ENCODE data around the gene FAM241B.

DNA sequence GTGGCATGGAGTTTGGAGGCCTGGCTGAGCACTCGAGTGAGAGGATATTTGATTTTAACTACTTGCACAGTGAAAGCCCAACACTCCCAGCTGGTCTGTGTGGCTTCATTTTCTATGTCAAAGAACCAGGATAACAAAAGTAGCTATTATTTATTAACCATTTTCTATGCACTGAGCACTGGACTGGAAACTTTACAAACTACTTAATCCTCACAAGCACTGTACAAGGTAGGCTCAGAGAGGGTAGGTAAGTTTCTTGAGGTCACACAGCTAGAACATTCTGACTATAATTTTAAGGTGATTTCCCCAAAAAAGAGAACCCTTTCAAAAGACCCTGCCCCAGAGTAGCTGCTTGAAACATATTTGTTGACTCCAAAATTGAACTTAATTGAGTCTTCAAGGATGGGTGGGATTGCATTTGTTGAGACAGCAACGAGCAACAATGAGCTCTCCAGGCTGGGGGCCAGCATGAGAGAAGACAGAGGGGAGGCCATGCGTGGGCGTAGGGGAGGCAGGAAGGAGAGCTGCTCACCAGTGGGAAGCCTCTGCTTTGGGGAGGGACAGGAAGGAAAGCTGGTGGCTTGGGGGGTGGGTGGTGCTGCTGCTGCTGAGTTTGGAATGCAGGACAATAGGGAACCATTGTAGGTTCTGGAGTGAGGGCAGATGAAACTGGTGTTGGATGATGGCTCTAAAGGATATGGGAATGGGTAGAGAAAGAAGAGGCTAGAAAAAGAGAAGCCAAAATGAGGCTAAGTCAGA lies 31.5 kb downstream of the FAM241B start:
- TF ChIP-seq, protein P1, sequence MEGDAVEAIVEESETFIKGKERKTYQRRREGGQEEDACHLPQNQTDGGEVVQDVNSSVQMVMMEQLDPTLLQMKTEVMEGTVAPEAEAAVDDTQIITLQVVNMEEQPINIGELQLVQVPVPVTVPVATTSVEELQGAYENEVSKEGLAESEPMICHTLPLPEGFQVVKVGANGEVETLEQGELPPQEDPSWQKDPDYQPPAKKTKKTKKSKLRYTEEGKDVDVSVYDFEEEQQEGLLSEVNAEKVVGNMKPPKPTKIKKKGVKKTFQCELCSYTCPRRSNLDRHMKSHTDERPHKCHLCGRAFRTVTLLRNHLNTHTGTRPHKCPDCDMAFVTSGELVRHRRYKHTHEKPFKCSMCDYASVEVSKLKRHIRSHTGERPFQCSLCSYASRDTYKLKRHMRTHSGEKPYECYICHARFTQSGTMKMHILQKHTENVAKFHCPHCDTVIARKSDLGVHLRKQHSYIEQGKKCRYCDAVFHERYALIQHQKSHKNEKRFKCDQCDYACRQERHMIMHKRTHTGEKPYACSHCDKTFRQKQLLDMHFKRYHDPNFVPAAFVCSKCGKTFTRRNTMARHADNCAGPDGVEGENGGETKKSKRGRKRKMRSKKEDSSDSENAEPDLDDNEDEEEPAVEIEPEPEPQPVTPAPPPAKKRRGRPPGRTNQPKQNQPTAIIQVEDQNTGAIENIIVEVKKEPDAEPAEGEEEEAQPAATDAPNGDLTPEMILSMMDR (IDR thresholded peaks at IDR 0.05; ENCODE audit: insufficient read depth, low read length): no peak
- no peak for TF ChIP-seq GABPA (IDR thresholded peaks at IDR 0.05; ENCODE audit: low read depth)
- TF ChIP-seq POLR2AphosphoS5 (IDR thresholded peaks at IDR 0.05; ENCODE audit: low read depth): no peak
